ENCODE results near the gene JARID2. TPM values are rescaled to one million over a fixed set of nuclear protein-coding genes. Genes with fewer than 3 reads are reported as not detected.

The JARID2 gene
- total and polyA plus RNA-seq, 2 of the 4 experiments (the other 2 are of a cell fraction), result 9.6 to 12.9 TPM

- TF ChIP-seq MAZ (IDR thresholded peaks at IDR 0.05; ENCODE audit: borderline replicate concordance, low read depth, low read length), result no peak
- Histone ChIP-seq H3K36me3 (ENCODE audit: control insufficient read depth, insufficient read depth, low read length) (peaks cover 46% of the 10 kb centered on the region), H3K4me2 (ENCODE audit: low read depth, low read length) (no peak overlapping the region), H4K91ac (ENCODE audit: insufficient read depth, low read depth, low read length) (no peak overlapping the region), H3K4me1 (ENCODE audit: control insufficient read depth, insufficient read depth, low read length) (peaks cover 17% of the 10 kb centered on the region), H3K9me3 (ENCODE audit: control insufficient read depth, insufficient read depth, low read length) (no peaks in the 10 kb centered on the region), H3K4me3 (ENCODE audit: insufficient read depth, low read depth, low read length) (no peak overlapping the region), H2BK15ac (ENCODE audit: low read depth, low read length) (no peak overlapping the region), H3K79me1 (ENCODE audit: low read depth in 1 of 2, low read length in 2 of 2) (peaks cover 20 to 68% of the 10 kb centered on the region in 2 experiments; a peak in 3 of 4 replicates), H3K27me3 (ENCODE audit: control insufficient read depth, insufficient read depth, low read length) (no peaks in the 10 kb centered on the region), H2BK120ac (ENCODE audit: low read depth, low read length) (no peak overlapping the region), H3K27ac (ENCODE audit: insufficient read depth, low read length) (no peak overlapping the region), H3K14ac (replicated peaks; ENCODE audit: low read depth, low read length) (no peak overlapping the region), H2AK9ac (replicated peaks; ENCODE audit: low read depth, low read length, poor library complexity) (no peak overlapping the region), H2BK5ac (ENCODE audit: low read depth, low read length, poor library complexity, severe bottlenecking) (no peak overlapping the region), H4K8ac (ENCODE audit: low read depth in 2 of 2, low read length in 2 of 2) (no peak overlapping the region), H3K9ac (ENCODE audit: low read depth, low read length) (no peak overlapping the region), H3K9me1 (ENCODE audit: insufficient read depth, low read length) (peaks cover 20% of the 10 kb centered on the region), H4K5ac (ENCODE audit: low read depth, low read length) (no peak overlapping the region), H3K23ac (ENCODE audit: low read depth, low read length) (no peak overlapping the region), H3K4ac (ENCODE audit: low read depth, low read length) (no peak overlapping the region), H3K56ac (ENCODE audit: extremely low read depth, insufficient read depth, low read length) (no peak overlapping the region), H4K20me1 (ENCODE audit: insufficient read depth, low read length) (peaks cover 78% of the 10 kb centered on the region), H2BK20ac (ENCODE audit: low read depth, low read length) (no peak overlapping the region), H2AK5ac (ENCODE audit: low read depth, low read length) (no peak overlapping the region), H2AFZ (replicated peaks; ENCODE audit: low read length, poor library complexity) (no peak overlapping the region), H3K18ac (ENCODE audit: low read depth, low read length) (no peak overlapping the region)
- DNase-seq (no peak), ATAC-seq (ENCODE audit: low read depth) (no peak)
- POLR2A ChIA-PET (ENCODE audit: unreplicated experiment), result no interaction called here
- CTCF ChIA-PET, result no interaction called here
- intact Hi-C loops (cut with micrococcal nuclease) (loop anchor here (10.0 kb wide), 1 partner anchor 1374 kb away; no protein-coding TSS in a partner anchor), in situ Hi-C loops (cut with MboI; ENCODE audit: low sequenced_read_pairs) (no loop called here), dilution Hi-C loops (cut with HindIII; ENCODE audit: low sequenced_read_pairs, unreplicated experiment) (no loop called here)
- WGBS, 2 experiments (ENCODE audit: extremely low coverage in 2 of 2, insufficient read length in 1 of 2), result 95% methylated on average over 7 of the region's 12 CpGs; no CpG with 5 or more reads in 1 of the 2 experiments
- no TSS peak for BruUV-seq (replicated peaks)
These were observed 252.8 kb downstream of the JARID2 start for GRCh38 chr6:15498640-15499039.
